ENCODE measurements around the gene UBN1.

DNA sequence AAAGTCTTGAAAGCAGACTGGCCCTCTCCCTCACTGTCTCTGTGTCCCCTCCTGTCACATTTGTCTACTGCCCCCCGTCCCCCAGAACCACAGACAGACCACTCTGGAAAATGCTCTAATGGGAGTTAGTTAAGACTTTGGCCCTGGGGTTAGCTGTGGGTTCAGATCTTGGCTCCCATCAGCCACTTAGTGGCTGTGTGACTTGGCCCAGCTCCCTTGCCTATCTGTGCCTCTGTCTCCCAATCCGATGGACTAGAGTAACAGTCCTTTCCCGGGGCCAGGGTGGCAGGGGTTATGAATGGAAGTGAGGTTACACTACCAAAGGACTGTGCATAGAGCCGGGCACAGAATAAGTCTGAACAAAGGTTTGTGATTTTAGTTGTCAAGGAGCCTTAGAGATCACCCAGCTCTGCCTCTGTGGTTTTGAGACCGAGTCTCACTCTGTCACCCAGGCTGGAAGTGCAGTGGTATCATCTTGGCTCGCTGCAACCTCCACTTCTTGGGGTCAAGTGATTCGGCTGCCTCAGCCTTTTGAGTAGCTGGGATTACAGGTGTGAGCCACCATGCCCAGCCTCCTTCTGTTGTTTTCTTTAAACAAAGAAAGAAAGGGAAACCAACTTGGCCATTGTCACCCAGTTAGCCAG, 66.0 kb downstream of the UBN1 start:
- TF ChIP-seq KDM6A (CRISPR knock-in tag; IDR thresholded peaks at IDR 0.05; ENCODE audit: low read depth) (no peak), ZNF552 (CRISPR knock-in tag; IDR thresholded peaks at IDR 0.05; ENCODE audit: borderline replicate concordance) (no peak), JUN (CRISPR knock-in tag; IDR thresholded peaks at IDR 0.05) (no peak), ZSCAN25 (CRISPR knock-in tag; IDR thresholded peaks at IDR 0.05) (no peak), ETV6 (CRISPR knock-in tag; conservative IDR thresholded peaks at IDR 0.05) (no peak), MXI1 (IDR thresholded peaks at IDR 0.05; ENCODE audit: borderline replicate concordance, low read depth, low read length) (no peak), SP2 (CRISPR knock-in tag; IDR thresholded peaks at IDR 0.05) (no peak), CTCF (CRISPR knock-in tag; IDR thresholded peaks at IDR 0.05) (no peak), SNRNP70 (IDR thresholded peaks at IDR 0.05; ENCODE audit: low read depth, low read length) (no peak)
- TF ChIP-seq, protein P1, sequence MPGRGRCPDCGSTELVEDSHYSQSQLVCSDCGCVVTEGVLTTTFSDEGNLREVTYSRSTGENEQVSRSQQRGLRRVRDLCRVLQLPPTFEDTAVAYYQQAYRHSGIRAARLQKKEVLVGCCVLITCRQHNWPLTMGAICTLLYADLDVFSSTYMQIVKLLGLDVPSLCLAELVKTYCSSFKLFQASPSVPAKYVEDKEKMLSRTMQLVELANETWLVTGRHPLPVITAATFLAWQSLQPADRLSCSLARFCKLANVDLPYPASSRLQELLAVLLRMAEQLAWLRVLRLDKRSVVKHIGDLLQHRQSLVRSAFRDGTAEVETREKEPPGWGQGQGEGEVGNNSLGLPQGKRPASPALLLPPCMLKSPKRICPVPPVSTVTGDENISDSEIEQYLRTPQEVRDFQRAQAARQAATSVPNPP (CRISPR knock-in tag; IDR thresholded peaks at IDR 0.05): no peak

Data from HepG2 (cell line).